Thyroid gland (tissue), 4 donors: Measurements from ENCODE around the gene TGFBR1. TPM values are rescaled to one million over a fixed set of nuclear protein-coding genes. Genes with fewer than 3 reads are reported as not detected.

Experiments used
- DNase-seq, 2 donors: peaks; one replicate each; pipeline ENCODE4 v3.0.0-alpha.2; 2019
- H3K27ac ChIP-seq, 3 donors: fragments of 200-600 bp; sonication (generic); 1 replicate in 2 of 3; 2 replicates in 1 of 3; pipeline ENCODE4 v1.5.1; 2016 to 2019; ENCODE audit warnings: mild to moderate bottlenecking in 1 of 3, moderate library complexity in 1 of 3
- H3K27me3 ChIP-seq: fragments of 200-600 bp; sonication (generic); one replicate; pipeline ENCODE4 v1.5.1; 2019
- H3K36me3 ChIP-seq, 2 donors: fragments of 200-600 bp; sonication (generic); one replicate each; pipeline ENCODE4 v1.5.1; 2016 to 2019
- H3K4me1 ChIP-seq, 2 donors: fragments of 200-600 bp; sonication (generic); one replicate each; pipeline ENCODE4 v1.5.1; 2017 to 2019
- H3K4me3 ChIP-seq, 3 donors: fragments of 200-600 bp; sonication (generic); replicated peaks in 1 of 3; 1 replicate in 2 of 3; 2 replicates in 1 of 3; pipeline ENCODE4 v1.5.1; 2016; ENCODE audit warnings: mild to moderate bottlenecking in 1 of 3
- H3K9me3 ChIP-seq: fragments of 200-600 bp; sonication (generic); one replicate; pipeline ENCODE4 v1.5.1; 2017
- POLR2A ChIP-seq, 2 donors: fragments of 450-650 bp; IDR thresholded peaks; one replicate each; pipeline ENCODE4 v1.6.1; 2017; ENCODE audit warnings: antibody characterized with exemption in 2 of 2, mild to moderate bottlenecking in 2 of 2, moderate library complexity in 1 of 2
- WGBS, 2 donors: methylation state at CpG; one replicate each; pipeline ENCODE4 v1.1.5; 2017; 5-methylcytosine and 5-hydroxymethylcytosine counted together
- intact Hi-C: fragments of 100-400 bp; cut with DNase I; formaldehyde crosslinking; loops from one replicate; pipeline ENCODE4 v1.15.1; 2023
- total RNA-seq, 4 donors: library from RNA; depleted of rRNA; stranded (reverse); fragments of >200 nt; gene quantifications; one replicate each; pipeline ENCODE4 v1.2.3, GENCODE V29; 2016
- TF ChIP-seq, protein P1 (sequence below), 6 experiments: fragments of 200-600 bp in 3 of 6; fragments of 450-650 bp in 3 of 6; sonication (generic) in 3 of 6; IDR thresholded peaks; one replicate each; pipeline ENCODE4 v1.5.1; 2016 to 2019; ENCODE audit warnings: antibody characterized with exemption in 6 of 6, mild to moderate bottlenecking in 2 of 6, inconsistent platforms in 1 of 6, moderate library complexity in 1 of 6

TGFBR1 gene
- total RNA-seq, 4 donors from 2014 or later, result 18.6 to 36.7 (median 28.5) TPM

DNA sequence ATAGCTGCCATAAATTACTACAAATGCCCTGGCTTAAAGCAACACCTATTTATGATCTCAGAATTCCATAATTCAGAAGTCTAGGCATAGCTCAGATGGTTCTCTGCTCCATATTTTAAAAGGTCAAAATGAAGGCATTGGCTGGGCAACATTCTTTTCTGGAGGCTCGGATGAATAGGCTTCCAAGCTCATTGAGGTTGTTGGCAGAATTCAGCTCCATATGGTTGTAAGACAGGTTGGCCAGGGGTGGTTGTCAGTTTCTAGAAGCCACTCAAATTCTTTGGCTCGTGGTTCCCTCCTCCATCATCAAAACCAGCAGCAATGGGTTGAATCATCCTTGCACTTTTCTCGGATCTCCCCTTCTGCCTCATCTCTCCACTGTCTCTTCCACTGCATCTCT, 49.4 kb downstream of the TGFBR1 start:
- no peak for TF ChIP-seq POLR2A (IDR thresholded peaks at IDR 0.05)
- TF ChIP-seq, protein P1, sequence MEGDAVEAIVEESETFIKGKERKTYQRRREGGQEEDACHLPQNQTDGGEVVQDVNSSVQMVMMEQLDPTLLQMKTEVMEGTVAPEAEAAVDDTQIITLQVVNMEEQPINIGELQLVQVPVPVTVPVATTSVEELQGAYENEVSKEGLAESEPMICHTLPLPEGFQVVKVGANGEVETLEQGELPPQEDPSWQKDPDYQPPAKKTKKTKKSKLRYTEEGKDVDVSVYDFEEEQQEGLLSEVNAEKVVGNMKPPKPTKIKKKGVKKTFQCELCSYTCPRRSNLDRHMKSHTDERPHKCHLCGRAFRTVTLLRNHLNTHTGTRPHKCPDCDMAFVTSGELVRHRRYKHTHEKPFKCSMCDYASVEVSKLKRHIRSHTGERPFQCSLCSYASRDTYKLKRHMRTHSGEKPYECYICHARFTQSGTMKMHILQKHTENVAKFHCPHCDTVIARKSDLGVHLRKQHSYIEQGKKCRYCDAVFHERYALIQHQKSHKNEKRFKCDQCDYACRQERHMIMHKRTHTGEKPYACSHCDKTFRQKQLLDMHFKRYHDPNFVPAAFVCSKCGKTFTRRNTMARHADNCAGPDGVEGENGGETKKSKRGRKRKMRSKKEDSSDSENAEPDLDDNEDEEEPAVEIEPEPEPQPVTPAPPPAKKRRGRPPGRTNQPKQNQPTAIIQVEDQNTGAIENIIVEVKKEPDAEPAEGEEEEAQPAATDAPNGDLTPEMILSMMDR (IDR thresholded peaks at IDR 0.05), result no peak
- Histone ChIP-seq H3K27me3 (no peaks in the 10 kb centered on the region), H3K4me3 (no peak overlapping the region), H3K4me1 (no peaks in the 10 kb centered on the region), H3K36me3 (peaks cover 0 to 3% of the 10 kb centered on the region in 2 donors), H3K27ac (no peak overlapping the region), H3K9me3 (no peaks in the 10 kb centered on the region)
- WGBS, 2 donors, result 84 to 86% methylated on average over 3 of the region's 3 CpGs
- intact Hi-C loops, result no loop called here
- no peak for DNase-seq

DNA sequence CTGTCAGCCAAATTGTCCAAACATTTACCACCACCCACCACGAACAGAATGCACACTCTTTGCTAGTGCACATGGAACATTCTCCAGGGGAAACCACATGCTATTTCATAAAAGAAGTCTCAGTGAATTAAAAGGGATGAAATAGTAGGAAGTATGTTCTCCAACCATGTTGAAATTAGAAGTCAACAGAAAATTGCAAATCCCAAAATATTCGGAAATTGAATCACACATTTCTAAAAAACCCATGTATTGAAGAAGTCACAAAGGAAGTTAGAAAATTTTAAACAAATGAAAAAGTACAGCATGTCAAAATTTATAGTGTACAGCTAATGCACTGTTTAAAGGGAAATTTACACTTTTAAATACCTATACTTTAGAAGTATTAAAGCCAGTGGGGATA, 50.8 kb downstream of the TGFBR1 start:
- intact Hi-C loops, result no loop called here

DNA sequence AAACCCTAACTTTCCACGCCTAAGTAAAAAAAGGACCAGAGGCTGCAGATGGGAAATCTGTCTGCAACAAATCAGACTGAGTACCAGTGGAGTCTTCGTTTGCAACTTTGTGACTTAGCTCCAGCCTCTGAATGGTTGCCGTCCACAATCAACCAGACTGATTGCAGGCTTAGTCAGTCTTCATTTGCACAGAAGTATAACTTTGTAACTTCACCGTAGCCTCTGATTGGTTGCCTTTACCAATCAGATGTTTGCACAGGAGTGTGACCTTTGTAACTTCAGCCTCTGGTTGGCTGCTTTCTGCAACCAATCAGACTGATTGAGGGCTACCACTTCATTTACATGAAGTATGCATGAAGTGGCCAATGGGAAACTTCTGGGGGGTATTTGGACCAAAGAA, 53.7 kb downstream of the TGFBR1 start:
- Histone ChIP-seq H3K4me1 (no peaks in the 10 kb centered on the region), H3K9me3 (no peaks in the 10 kb centered on the region), H3K4me3 (no peak overlapping the region), H3K27me3 (no peaks in the 10 kb centered on the region), H3K27ac (no peak overlapping the region), H3K36me3 (no peaks in the 10 kb centered on the region)
- intact Hi-C loops, result no loop called here
- TF ChIP-seq POLR2A (IDR thresholded peaks at IDR 0.05), result no peak
- TF ChIP-seq, protein P1 (IDR thresholded peaks at IDR 0.05), result no peak
- no peak for DNase-seq
- 78 to 87% methylated on average over 4 of the region's 4 CpGs for WGBS, 2 donors

More for the DNA sequence above, 50.8 kb downstream of the TGFBR1 start:
- no peaks in the 10 kb centered on the region for H3K4me1 ChIP-seq
- no peak for DNase-seq
- no peak overlapping the region for H3K27ac ChIP-seq
- H3K9me3 ChIP-seq, result no peaks in the 10 kb centered on the region
- no peaks in the 10 kb centered on the region for H3K36me3 ChIP-seq
- TF ChIP-seq, protein P1 (IDR thresholded peaks at IDR 0.05), result no peak
- no peak for TF ChIP-seq POLR2A (IDR thresholded peaks at IDR 0.05)
- H3K27me3 ChIP-seq, result no peaks in the 10 kb centered on the region
- WGBS, 2 donors, result 73 to 76% methylated on average over 2 of the region's 2 CpGs
- no peak overlapping the region for H3K4me3 ChIP-seq

DNA sequence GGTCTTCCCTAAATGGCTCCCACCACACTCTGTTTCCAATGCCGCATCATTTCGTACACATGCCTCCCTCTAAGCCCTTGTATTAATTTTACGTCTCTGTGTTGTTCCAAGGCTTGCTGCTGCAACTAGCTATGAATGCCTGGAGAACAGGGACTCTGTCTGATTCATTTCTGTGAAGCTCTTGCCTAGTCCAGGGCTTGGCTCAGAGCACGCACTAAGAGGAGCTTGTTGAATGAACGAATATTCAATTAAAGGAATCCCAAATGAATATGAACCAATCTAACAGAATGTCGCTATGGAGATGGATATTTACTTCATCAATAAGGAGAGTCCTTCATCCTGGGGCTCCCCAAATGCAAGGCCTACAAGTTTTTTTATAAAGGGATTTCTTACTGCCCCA, 55.3 kb downstream of the TGFBR1 start:
- WGBS, 2 donors, result 89 to 90% methylated on average over 6 of the region's 6 CpGs
- TF ChIP-seq POLR2A (IDR thresholded peaks at IDR 0.05), result no peak
- TF ChIP-seq, protein P1 (IDR thresholded peaks at IDR 0.05), result no peak
- no peaks in the 10 kb centered on the region for H3K9me3 ChIP-seq

DNA sequence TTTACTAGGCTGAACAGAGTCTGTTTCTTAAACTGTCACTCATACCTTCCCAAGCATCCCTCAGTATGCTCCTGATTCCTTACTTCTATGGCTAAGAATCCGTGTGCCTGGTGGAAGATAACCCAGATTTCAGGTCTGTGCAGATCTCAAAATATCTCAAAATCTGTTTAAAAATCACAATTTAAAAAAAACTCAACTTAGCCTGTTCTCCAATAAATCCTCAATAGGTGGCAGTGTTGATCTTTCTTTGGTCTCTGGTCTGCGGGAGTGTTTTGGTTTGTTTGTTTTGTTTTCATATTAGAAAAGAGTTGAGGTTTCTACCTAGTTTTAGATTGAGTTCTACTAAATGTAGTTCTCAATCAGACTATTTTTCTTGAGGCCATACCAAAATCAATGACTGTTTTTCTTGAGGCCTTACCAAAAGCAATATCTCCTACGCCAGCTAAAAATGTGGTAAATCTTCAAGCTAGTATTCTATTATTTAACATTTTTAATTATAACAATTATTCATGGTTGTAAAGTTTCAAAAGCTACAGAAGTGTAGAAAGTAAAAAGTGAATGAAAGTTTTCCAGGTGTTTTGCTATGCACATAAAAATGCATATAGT, 57.9 kb downstream of the TGFBR1 start:
- 32 to 35% methylated on average over 3 of the region's 3 CpGs for whole genome bisulfite sequencing, 2 donors
- H3K4me1 ChIP-seq, result no peaks in the 10 kb centered on the region
- DNase-seq, result no peak
- no peak overlapping the region for H3K27ac ChIP-seq
- H3K4me3 ChIP-seq, result no peak overlapping the region
- no peaks in the 10 kb centered on the region for H3K36me3 ChIP-seq
- H3K9me3 ChIP-seq, result no peaks in the 10 kb centered on the region
- intact Hi-C loops, result no loop called here
- no peak for TF ChIP-seq POLR2A (IDR thresholded peaks at IDR 0.05)
- TF ChIP-seq, protein P1 (IDR thresholded peaks at IDR 0.05), result peak in 4 of 6 experiments; percentile 29 to 69 (median 64)
- H3K27me3 ChIP-seq, result no peaks in the 10 kb centered on the region

More for the DNA sequence above, 55.3 kb downstream of the TGFBR1 start:
- H3K4me3 ChIP-seq, result no peak overlapping the region
- no peak for DNase-seq
- no peaks in the 10 kb centered on the region for H3K27me3 ChIP-seq
- no peaks in the 10 kb centered on the region for H3K4me1 ChIP-seq
- intact Hi-C loops, result no loop called here
- H3K36me3 ChIP-seq, result no peaks in the 10 kb centered on the region
- no peak overlapping the region for H3K27ac ChIP-seq
